Naive thymus-derived CD4-positive, alpha-beta T cell (primary cell): ENCODE measurements around the gene MBP. TPM values are rescaled to one million over a fixed set of nuclear protein-coding genes. Genes with fewer than 3 reads are reported as not detected.

ENCODE experiments used
- ATAC-seq: fragments of 150-1000 bp; cut with Tn5 transposase; 2 replicates; pipeline ENCODE4 v1.10.0; 2021; ENCODE audit warnings: mild to moderate bottlenecking, moderate library complexity
- CTCF ChIA-PET: fragments of 350-600 bp; sonication (Branson Sonifier 250); formaldehyde crosslinking; loops from one replicate; lab custom pipeline; 2021; ENCODE audit warnings: antibody characterized with exemption; lab: Charles Lee
- POLR2A ChIA-PET: fragments of 350-600 bp; sonication (Branson Sonifier 250); formaldehyde crosslinking; loops from one replicate; lab custom pipeline; 2021; ENCODE audit warnings: antibody characterized with exemption, inconsistent platforms; lab: Charles Lee
- DNase-seq, 9 donors: peaks; one replicate each; pipeline versions ENCODE4 v3.0.0 to v3.0.0-alpha.2; 2020 to 2022; ENCODE audit warnings: mixed read lengths in 1 of 9
- H3K27ac ChIP-seq: one replicate; pipeline ENCODE4 v1.7.0; 2013; ENCODE audit warnings: mild to moderate bottlenecking, low read depth, low read length, moderate library complexity
- H3K27me3 ChIP-seq, 2 donors: one replicate each; pipeline ENCODE4 v1.7.0; 2013; ENCODE audit warnings: low read length in 2 of 2, mild to moderate bottlenecking in 2 of 2, moderate library complexity in 2 of 2; ENCODE audit not compliant: control insufficient read depth in 2 of 2, insufficient read depth in 2 of 2
- H3K36me3 ChIP-seq, 3 experiments: 1 replicate in 2 of 3; 2 replicates in 1 of 3; pipeline ENCODE4 v1.7.0; 2013; ENCODE audit warnings: low read length in 3 of 3, mild to moderate bottlenecking in 3 of 3, moderate library complexity in 1 of 3; ENCODE audit not compliant: insufficient read depth in 3 of 3, control insufficient read depth in 2 of 3
- H3K4me1 ChIP-seq, 2 donors: one replicate each; pipeline ENCODE4 v1.7.0; 2013; ENCODE audit warnings: low read length in 2 of 2, mild to moderate bottlenecking in 2 of 2, moderate library complexity in 1 of 2; ENCODE audit not compliant: control insufficient read depth in 2 of 2, insufficient read depth in 2 of 2
- H3K4me3 ChIP-seq: 2 replicates; pipeline ENCODE4 v1.7.0; 2013; ENCODE audit warnings: mild to moderate bottlenecking, low read length
- H3K9me3 ChIP-seq, 3 experiments: 1 replicate in 2 of 3; 2 replicates in 1 of 3; pipeline ENCODE4 v1.7.0; 2013; ENCODE audit warnings: low read length in 3 of 3; ENCODE audit not compliant: control insufficient read depth in 2 of 3
- H3K27ac Mint-ChIP-seq, 9 donors: one replicate each; pipeline ENCODE4 v1.8.0; 2020 to 2022; ENCODE audit warnings: mixed read lengths in 9 of 9, mild to moderate bottlenecking in 8 of 9, moderate library complexity in 5 of 9, inconsistent platforms in 2 of 9
- H3K27me3 Mint-ChIP-seq, 5 donors: one replicate each; pipeline ENCODE4 v1.8.0; 2021 to 2022; ENCODE audit warnings: mixed read lengths in 5 of 5, mild to moderate bottlenecking in 1 of 5
- H3K36me3 Mint-ChIP-seq, 5 donors: one replicate each; pipeline ENCODE4 v1.8.0; 2020 to 2022; ENCODE audit warnings: mixed read lengths in 5 of 5, mild to moderate bottlenecking in 3 of 5, inconsistent platforms in 1 of 5
- H3K4me1 Mint-ChIP-seq, 7 donors: one replicate each; pipeline ENCODE4 v1.8.0; 2020 to 2022; ENCODE audit warnings: mixed read lengths in 7 of 7, mild to moderate bottlenecking in 3 of 7, inconsistent platforms in 1 of 7
- H3K4me3 Mint-ChIP-seq, 10 donors: one replicate each; pipeline ENCODE4 v1.8.0; 2020 to 2022; ENCODE audit warnings: mild to moderate bottlenecking in 10 of 10, mixed read lengths in 10 of 10, moderate library complexity in 6 of 10, inconsistent platforms in 2 of 10
- H3K9me3 Mint-ChIP-seq, 11 donors: one replicate each; pipeline ENCODE4 v1.8.0; 2020 to 2022; ENCODE audit warnings: mixed read lengths in 11 of 11, mild to moderate bottlenecking in 4 of 11, inconsistent platforms in 1 of 11, moderate library complexity in 1 of 11
- intact Hi-C, 2 donors: fragments of 100-400 bp; cut with micrococcal nuclease; formaldehyde crosslinking; loops; one replicate each; pipeline ENCODE4 v1.15.1; 2023
- polyA plus RNA-seq, 2 donors: library from polyadenylated mRNA; unstranded; fragments of 300-500 nt; fragmentation: Illumina TruSeq; gene quantifications; one replicate each; pipeline ENCODE4 v1.2.3, GENCODE V29; 2021
- total RNA-seq, 6 experiments: library from RNA in 5 of 6; stranded (reverse) in 5 of 6; gene quantifications; 1 replicate in 5 of 6; 2 replicates in 1 of 6; pipeline ENCODE4 v1.2.3 and lab custom pipeline; 2021 to 2026

Gene MBP
- total and polyA plus RNA-seq, 7 experiments from 2014 or later, result 88.3 to 152 (median 107) TPM

- Histone ChIP-seq H3K27ac (peak overlapping the region; percentile 31), H3K9me3 (no peaks in the 10 kb centered on the region), H3K4me1 (peaks cover 39 to 48% of the 10 kb centered on the region in 2 donors), H3K4me3 (no peak overlapping the region), H3K27me3 (no peaks in the 10 kb centered on the region), H3K36me3 (peaks cover 0 to 26% (median 8%) of the 10 kb centered on the region in 3 experiments)
- CTCF ChIA-PET, result interaction anchor here (1.2 kb wide), 1 partner anchor 8 kb away, joined by 5 read pairs; no protein-coding TSS in a partner anchor
- Mint-ChIP-seq H3K36me3 (peaks cover 0 to 30% (median 14%) of the 10 kb centered on the region in 5 donors), H3K4me3 (peak overlapping the region; percentile 12 to 71 (median 48)), H3K27ac (peak overlapping the region; percentile 2 to 94 (median 89)), H3K27me3 (no peaks in the 10 kb centered on the region), H3K4me1 (peaks cover 67 to 93% (median 90%) of the 10 kb centered on the region in 7 donors), H3K9me3 (peaks cover 0 to 2% (median 0%) of the 10 kb centered on the region in 11 donors)
- intact Hi-C loops, result loop anchor here (1.0 kb wide), 4 partner anchors 8 to 10 kb away; no protein-coding TSS in a partner anchor
- DNase-seq, result no peak
- POLR2A ChIA-PET, result interaction anchor here (0.5 to 2.0 kb wide), 6 partner anchors 9 to 167 kb away, joined by 3 to 11 read pairs (median 6); partner anchors contain the start of gene MBP
- no peak for ATAC-seq
These were observed 17.2 kb downstream of the MBP start for GRCh38 chr18:77115192-77115953.

GRCh38 chr18:77114415-77115191 lies 18.0 kb downstream of the MBP start:
- Mint-ChIP-seq H3K36me3 (peaks cover 0 to 30% (median 14%) of the 10 kb centered on the region in 5 donors), H3K27ac (peak overlapping the region; percentile 2 to 94 (median 89)), H3K4me3 (peak overlapping the region in 9 of 10 donors; percentile 26 to 71 (median 49)), H3K27me3 (no peaks in the 10 kb centered on the region), H3K9me3 (peaks cover 0 to 2% (median 0%) of the 10 kb centered on the region in 11 donors), H3K4me1 (peaks cover 69 to 93% (median 90%) of the 10 kb centered on the region in 7 donors)
- ChIA-PET CTCF (interaction anchor here (0.9 kb wide), 1 partner anchor 13 kb away, joined by 3 read pairs; no protein-coding TSS in a partner anchor), POLR2A (interaction anchor here (0.7 to 2.0 kb wide), 6 partner anchors 9 to 47 kb away, joined by 3 to 11 read pairs (median 6); partner anchors contain the start of gene MBP)
- no peak overlapping the region for H3K4me3 ChIP-seq
- intact Hi-C loops, result loop anchor here (1.0 kb wide), 4 partner anchors 8 to 10 kb away; no protein-coding TSS in a partner anchor
- peaks cover 0 to 19% (median 8%) of the 10 kb centered on the region in 3 experiments for H3K36me3 ChIP-seq
- DNase-seq (peak in 1 of 9 donors; percentile 35), ATAC-seq (peak; percentile 85)
- peak overlapping the region; percentile 31 for H3K27ac ChIP-seq
- no peaks in the 10 kb centered on the region for H3K9me3 ChIP-seq
- H3K27me3 ChIP-seq, result no peaks in the 10 kb centered on the region
- peaks cover 32 to 41% of the 10 kb centered on the region in 2 donors for H3K4me1 ChIP-seq

GRCh38 chr18:77114152-77114414 lies 18.5 kb downstream of the MBP start:
- no peaks in the 10 kb centered on the region for H3K27me3 Mint-ChIP-seq
- Histone ChIP-seq H3K4me1 (peaks cover 29 to 41% of the 10 kb centered on the region in 2 donors), H3K36me3 (peaks cover 0 to 14% (median 8%) of the 10 kb centered on the region in 3 experiments), H3K9me3 (no peaks in the 10 kb centered on the region), H3K27me3 (no peaks in the 10 kb centered on the region), H3K27ac (peak overlapping the region; percentile 26), H3K4me3 (no peak overlapping the region)
- DNase-seq (no peak), ATAC-seq (no peak)
- peak overlapping the region in 9 of 10 donors; percentile 26 to 71 (median 49) for H3K4me3 Mint-ChIP-seq
- H3K36me3 Mint-ChIP-seq, result peaks cover 0 to 30% (median 14%) of the 10 kb centered on the region in 5 donors
- H3K4me1 Mint-ChIP-seq, result peaks cover 67 to 93% (median 90%) of the 10 kb centered on the region in 7 donors
- peak overlapping the region in 8 of 9 donors; percentile 2 to 94 (median 90) for H3K27ac Mint-ChIP-seq
- intact Hi-C loops, result no loop called here
- H3K9me3 Mint-ChIP-seq, result peaks cover 0 to 2% (median 0%) of the 10 kb centered on the region in 11 donors
- ChIA-PET POLR2A (interaction anchor here (0.9 to 2.0 kb wide), 5 partner anchors 8 to 47 kb away, joined by 3 to 11 read pairs (median 7); partner anchors contain the start of gene MBP), CTCF (interaction anchor here (0.9 kb wide), 1 partner anchor 13 kb away, joined by 3 read pairs; no protein-coding TSS in a partner anchor)

- Mint-ChIP-seq H3K36me3 (peaks cover 0 to 29% (median 14%) of the 10 kb centered on the region in 5 donors), H3K27me3 (no peaks in the 10 kb centered on the region), H3K9me3 (peaks cover 0 to 2% (median 0%) of the 10 kb centered on the region in 11 donors), H3K4me3 (peak overlapping the region in 6 of 10 donors; percentile 33 to 71 (median 48)), H3K4me1 (peaks cover 65 to 93% (median 90%) of the 10 kb centered on the region in 7 donors), H3K27ac (peak overlapping the region in 8 of 9 donors; percentile 82 to 94 (median 90))
- H3K27me3 ChIP-seq, result no peaks in the 10 kb centered on the region
- peaks cover 0 to 13% (median 8%) of the 10 kb centered on the region in 3 experiments for H3K36me3 ChIP-seq
- CTCF ChIA-PET, result interaction anchor here (0.9 kb wide), 1 partner anchor 12 kb away, joined by 3 read pairs; no protein-coding TSS in a partner anchor
- peak overlapping the region; percentile 26 for H3K27ac ChIP-seq
- DNase-seq (no peak), ATAC-seq (no peak)
- H3K9me3 ChIP-seq, result no peaks in the 10 kb centered on the region
- no peak overlapping the region for H3K4me3 ChIP-seq
- intact Hi-C loops, result no loop called here
- POLR2A ChIA-PET, result interaction anchor here (1.8 kb wide), 1 partner anchor 19 kb away, joined by 11 read pairs; the partner anchor contains the start of gene MBP
- peaks cover 29 to 43% of the 10 kb centered on the region in 2 donors for H3K4me1 ChIP-seq
These were observed 19.0 kb downstream of the MBP start for GRCh38 chr18:77113361-77114151.

GRCh38 chr18:77112747-77113092 lies 19.9 kb downstream of the MBP start:
- Mint-ChIP-seq H3K4me3 (peak overlapping the region in 5 of 10 donors; percentile 12 to 71 (median 28)), H3K9me3 (peaks cover 0 to 2% (median 0%) of the 10 kb centered on the region in 11 donors), H3K27me3 (no peaks in the 10 kb centered on the region), H3K4me1 (peaks cover 69 to 97% (median 96%) of the 10 kb centered on the region in 7 donors), H3K36me3 (peaks cover 0 to 28% (median 14%) of the 10 kb centered on the region in 5 donors), H3K27ac (peak overlapping the region; percentile 14 to 93 (median 88))
- DNase-seq (no peak), ATAC-seq (no peak)
- POLR2A ChIA-PET, result no interaction called here
- Histone ChIP-seq H3K27ac (no peak overlapping the region), H3K4me3 (no peak overlapping the region), H3K9me3 (no peaks in the 10 kb centered on the region), H3K27me3 (no peaks in the 10 kb centered on the region), H3K4me1 (peaks cover 34 to 52% of the 10 kb centered on the region in 2 donors), H3K36me3 (peaks cover 0 to 13% (median 8%) of the 10 kb centered on the region in 3 experiments)
- intact Hi-C loops, result no loop called here
- CTCF ChIA-PET, result no interaction called here
